Measurements from ENCODE around the gene GALNT18. TPM values are rescaled to one million over a fixed set of nuclear protein-coding genes. Genes with fewer than 3 reads are reported as not detected.

GALNT18 gene
- total and polyA plus RNA-seq, 2 of the 4 experiments (the other 2 are of a cell fraction): 9.5 to 11.3 TPM

DNA sequence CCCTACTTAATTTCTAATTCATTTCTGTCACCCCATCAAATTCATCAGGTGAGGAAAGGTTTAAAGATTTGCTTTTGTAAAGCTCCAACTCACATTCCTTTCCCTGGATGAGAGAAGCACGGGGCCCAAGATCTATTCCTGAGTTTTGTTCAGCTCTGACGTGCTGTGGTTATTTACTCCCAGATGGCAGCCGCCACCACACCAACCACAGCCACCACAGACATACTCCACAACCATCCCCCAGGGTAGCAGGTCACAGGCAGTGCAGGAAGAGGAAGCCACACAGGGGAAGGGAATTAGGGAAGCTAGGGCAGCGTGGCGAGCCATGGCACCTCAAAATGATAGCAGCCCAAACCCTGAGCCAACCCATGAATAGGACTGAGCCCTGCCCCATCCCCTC is 205.3 kb downstream of the GALNT18 start:
- H3K4ac ChIP-seq (ENCODE audit: low read depth, low read length): peak overlapping the region; percentile 8; the same call in 1 of the 2 replicates
- H4K5ac ChIP-seq (ENCODE audit: low read depth, low read length): no peak overlapping the region
- H3K9me3 ChIP-seq (ENCODE audit: control insufficient read depth, insufficient read depth, low read length): no peaks in the 10 kb centered on the region
- no peaks in the 10 kb centered on the region for H3K79me1 ChIP-seq (ENCODE audit: low read depth in 1 of 2, low read length in 2 of 2)
- dilution Hi-C loops (cut with HindIII; ENCODE audit: low sequenced_read_pairs, unreplicated experiment): no loop called here
- H3K27me3 ChIP-seq (ENCODE audit: control insufficient read depth, insufficient read depth, low read length): no peaks in the 10 kb centered on the region; the same call in 1 of the 2 replicates
- no peak for TF ChIP-seq ELK1 (IDR thresholded peaks at IDR 0.05; ENCODE audit: borderline replicate concordance, low read depth, low read length)
- no peak for TF ChIP-seq CTCF (conservative IDR thresholded peaks at IDR 0.05; ENCODE audit: low read depth, low read length)
- no peak for TF ChIP-seq MAFK (IDR thresholded peaks at IDR 0.05; ENCODE audit: low read depth, low read length)
- no peak for TF ChIP-seq SMC3 (IDR thresholded peaks at IDR 0.05; ENCODE audit: low read depth, low read length)
- H4K20me1 ChIP-seq (ENCODE audit: insufficient read depth, low read length): no peaks in the 10 kb centered on the region
- no peak overlapping the region for H2BK5ac ChIP-seq (ENCODE audit: low read depth, low read length, poor library complexity, severe bottlenecking)
- no TSS peak for BruUV-seq (replicated peaks)
- H3K18ac ChIP-seq (ENCODE audit: low read depth, low read length): no peak overlapping the region
- DNase-seq (peak; percentile 45), ATAC-seq (ENCODE audit: low read depth) (peak; percentile 11)
- H3K36me3 ChIP-seq (ENCODE audit: control insufficient read depth, insufficient read depth, low read length): no peaks in the 10 kb centered on the region
- no peaks in the 10 kb centered on the region for H3K9me1 ChIP-seq (ENCODE audit: insufficient read depth, low read length)
- intact Hi-C loops (cut with micrococcal nuclease): loop anchor here (2.0 kb wide), 1 partner anchor 20 kb away; no protein-coding TSS in a partner anchor
- H3K4me2 ChIP-seq (ENCODE audit: low read depth, low read length): no peak overlapping the region
- H2AFZ ChIP-seq (replicated peaks; ENCODE audit: low read length, poor library complexity): no peak overlapping the region
- no CpG with 5 or more reads among the region's 5 CpGs for WGBS, 2 experiments (ENCODE audit: extremely low coverage in 2 of 2, insufficient read length in 1 of 2)
- no peak overlapping the region for H2BK20ac ChIP-seq (ENCODE audit: low read depth, low read length)
- H2BK120ac ChIP-seq (ENCODE audit: low read depth, low read length): no peak overlapping the region
- in situ Hi-C loops (cut with MboI; ENCODE audit: low sequenced_read_pairs): no loop called here
- peaks cover 4% of the 10 kb centered on the region; the same call in 1 of the 2 replicates for H3K4me1 ChIP-seq (ENCODE audit: control insufficient read depth, insufficient read depth, low read length)
- ChIA-PET CTCF (no interaction called here), POLR2A (ENCODE audit: unreplicated experiment) (no interaction called here)
- H4K8ac ChIP-seq (ENCODE audit: low read depth in 2 of 2, low read length in 2 of 2): no peak overlapping the region
- no peak overlapping the region for H3K9ac ChIP-seq (ENCODE audit: low read depth, low read length)
- H3K23ac ChIP-seq (ENCODE audit: low read depth, low read length): no peak overlapping the region
- no peak overlapping the region for H3K27ac ChIP-seq (ENCODE audit: insufficient read depth, low read length)
- no peak overlapping the region for H3K56ac ChIP-seq (ENCODE audit: extremely low read depth, insufficient read depth, low read length)
- no peak overlapping the region for H2AK9ac ChIP-seq (replicated peaks; ENCODE audit: low read depth, low read length, poor library complexity)
- H4K91ac ChIP-seq (ENCODE audit: insufficient read depth, low read depth, low read length): no peak overlapping the region
- no peak overlapping the region for H3K14ac ChIP-seq (replicated peaks; ENCODE audit: low read depth, low read length)
- H2BK15ac ChIP-seq (ENCODE audit: low read depth, low read length): no peak overlapping the region
- no peak overlapping the region for H3K4me3 ChIP-seq (ENCODE audit: insufficient read depth, low read depth, low read length)
- H2AK5ac ChIP-seq (ENCODE audit: low read depth, low read length): peak overlapping the region; percentile 5; the same call in 1 of the 2 replicates

Measured in IMR-90 (cell line).